Activated T-cell treated with anti-CD3 and anti-CD28 coated beads, Interleukin-2, amount 50 U/mL, for 24 hours (primary cell): Measurements from ENCODE around the gene CD40LG.

ENCODE experiments used
- DNase-seq: peaks from one replicate; pipeline ENCODE4 v3.0.0-alpha.2; 2020
- H3K27ac Mint-ChIP-seq: 2 replicates; pipeline ENCODE4 v1.8.0; 2020; ENCODE audit warnings: mild to moderate bottlenecking, mixed read lengths
- H3K27me3 Mint-ChIP-seq: 2 replicates; pipeline ENCODE4 v1.8.0; 2020; ENCODE audit warnings: mixed read lengths
- H3K36me3 Mint-ChIP-seq: 2 replicates; pipeline ENCODE4 v1.8.0; 2020; ENCODE audit warnings: low read depth, mixed read lengths
- H3K4me1 Mint-ChIP-seq: 2 replicates; pipeline ENCODE4 v1.8.0; 2020; ENCODE audit warnings: low read depth, mixed read lengths
- H3K4me3 Mint-ChIP-seq: 2 replicates; pipeline ENCODE4 v1.8.0; 2020; ENCODE audit warnings: mild to moderate bottlenecking, moderate library complexity, mixed read lengths
- H3K9me3 Mint-ChIP-seq: 2 replicates; pipeline ENCODE4 v1.8.0; 2020; ENCODE audit warnings: mixed read lengths

Gene CD40LG

DNA sequence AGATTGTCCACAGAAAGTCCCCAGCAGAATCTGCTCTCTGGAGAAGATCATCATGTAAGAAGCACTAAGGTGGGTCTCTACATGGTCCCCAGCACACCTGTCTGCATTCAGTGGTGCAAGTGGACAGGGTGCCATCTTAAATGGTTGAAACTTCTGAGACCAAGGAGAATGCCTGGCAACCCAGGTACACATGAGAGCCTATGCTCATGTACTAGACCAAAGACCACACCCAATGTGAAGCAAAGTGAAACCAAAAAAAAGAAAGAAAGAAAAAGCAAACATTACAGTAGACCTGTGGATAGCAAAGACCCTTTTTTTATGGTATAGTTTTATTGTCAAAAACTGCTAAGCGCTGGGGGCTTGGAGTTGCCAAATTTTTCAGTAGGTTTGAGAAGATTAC, 15.0 kb downstream of the CD40LG start:
- H3K27ac Mint-ChIP-seq: peak overlapping the region; percentile 79
- H3K36me3 Mint-ChIP-seq: peaks cover 87% of the 10 kb centered on the region
- peaks cover 4% of the 10 kb centered on the region for H3K9me3 Mint-ChIP-seq
- H3K4me3 Mint-ChIP-seq: no peak overlapping the region
- no peak for DNase-seq
- peaks cover 15% of the 10 kb centered on the region for H3K27me3 Mint-ChIP-seq
- H3K4me1 Mint-ChIP-seq: peaks cover 79% of the 10 kb centered on the region

DNA sequence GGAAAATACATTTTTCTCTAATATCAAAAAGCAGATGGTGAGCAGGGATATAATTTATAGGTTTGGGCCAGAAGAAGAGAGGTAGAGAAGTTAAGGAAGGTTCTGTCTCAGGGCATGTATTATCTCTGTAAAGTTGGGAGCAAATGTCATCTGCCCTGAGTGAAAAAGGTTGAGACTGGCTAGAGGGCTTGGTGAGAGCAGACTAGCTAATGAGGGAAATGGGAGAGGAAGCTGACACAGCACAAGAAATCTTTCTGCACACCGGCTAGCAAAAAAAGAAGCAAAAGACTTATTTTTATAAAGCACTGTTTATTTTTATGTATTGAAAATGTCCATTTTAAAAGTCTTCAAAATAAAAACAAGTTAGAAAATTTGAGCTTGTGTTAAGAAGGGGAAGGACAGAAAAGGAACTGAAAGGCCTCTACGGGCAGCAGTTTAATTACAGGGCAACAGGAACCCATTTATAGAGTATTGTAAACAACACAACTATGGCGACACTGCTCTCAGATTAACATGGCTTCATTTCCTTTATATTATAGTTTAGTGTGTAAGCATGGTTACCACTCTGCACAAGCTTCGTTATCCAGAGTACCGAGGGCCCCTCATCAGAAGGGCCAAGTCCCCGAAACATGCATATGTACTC, 17.4 kb downstream of the CD40LG start:
- DNase-seq: no peak
- Mint-ChIP-seq H3K36me3 (peaks cover 84% of the 10 kb centered on the region), H3K27me3 (peaks cover 28% of the 10 kb centered on the region), H3K27ac (peak overlapping the region; percentile 66), H3K4me3 (no peak overlapping the region), H3K9me3 (peaks cover 4% of the 10 kb centered on the region), H3K4me1 (peaks cover 71% of the 10 kb centered on the region)

DNA sequence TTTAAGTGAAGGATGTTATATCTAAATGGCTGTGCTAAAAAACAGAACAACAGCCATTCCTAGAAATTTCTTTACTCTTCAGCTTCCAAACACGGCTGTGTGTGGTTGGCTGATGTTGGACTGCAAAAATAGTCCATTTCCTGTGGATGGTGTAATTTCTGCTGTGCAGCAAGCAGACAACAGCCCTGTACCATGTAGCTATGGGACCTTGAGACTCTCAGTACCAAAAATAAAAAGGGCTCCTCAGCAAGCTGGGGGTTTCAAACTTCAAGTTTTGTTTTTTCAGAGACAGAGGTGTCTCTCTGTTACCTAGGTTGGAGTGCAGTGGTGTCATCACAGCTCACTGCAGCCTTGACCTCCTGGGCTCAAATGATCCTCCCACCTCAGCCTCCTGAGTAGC, 18.1 kb downstream of the CD40LG start:
- H3K27me3 Mint-ChIP-seq: peaks cover 25% of the 10 kb centered on the region
- peaks cover 4% of the 10 kb centered on the region for H3K9me3 Mint-ChIP-seq
- peaks cover 71% of the 10 kb centered on the region for H3K4me1 Mint-ChIP-seq
- no peak overlapping the region for H3K4me3 Mint-ChIP-seq
- H3K36me3 Mint-ChIP-seq: peaks cover 85% of the 10 kb centered on the region
- DNase-seq: no peak
- no peak overlapping the region for H3K27ac Mint-ChIP-seq

DNA sequence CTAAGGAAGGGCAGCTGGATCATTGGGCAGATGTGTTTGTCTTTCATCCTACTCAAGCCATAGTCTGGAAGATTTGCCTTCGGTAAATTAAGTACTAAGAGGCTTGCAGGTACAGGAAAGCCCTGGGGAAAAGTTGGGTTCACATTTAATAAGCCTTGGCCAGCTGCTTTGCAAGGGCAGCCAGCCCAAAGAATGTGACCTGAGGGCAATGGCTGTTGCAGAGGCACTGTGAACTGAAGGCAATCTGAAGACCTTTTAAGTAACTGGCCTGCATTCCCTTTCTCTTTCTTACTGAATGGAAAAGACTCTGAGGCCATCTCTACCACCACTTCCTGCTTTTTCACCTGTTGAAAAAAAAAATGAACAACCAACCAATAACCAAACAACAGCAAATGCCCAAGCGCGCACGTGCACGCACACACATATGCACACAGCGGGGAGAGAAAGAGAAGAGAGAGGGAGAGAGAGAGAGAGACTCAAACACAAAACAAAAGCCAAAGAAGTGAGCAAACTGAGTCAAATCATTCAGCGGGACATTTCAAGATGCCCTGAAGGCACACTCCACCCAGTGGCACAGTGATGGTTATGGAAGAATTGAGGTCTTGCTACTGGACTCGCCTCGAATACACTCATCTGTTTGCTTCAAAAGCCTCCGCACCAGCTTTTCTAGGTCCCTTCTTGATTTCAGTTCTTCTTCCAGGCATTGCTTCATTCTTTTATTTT, 19.6 kb downstream of the CD40LG start:
- Mint-ChIP-seq H3K9me3 (peaks cover 4% of the 10 kb centered on the region), H3K27me3 (peaks cover 16% of the 10 kb centered on the region), H3K27ac (peak overlapping the region; percentile 61), H3K36me3 (peaks cover 88% of the 10 kb centered on the region), H3K4me3 (no peak overlapping the region), H3K4me1 (peaks cover 75% of the 10 kb centered on the region)
- DNase-seq: no peak

DNA sequence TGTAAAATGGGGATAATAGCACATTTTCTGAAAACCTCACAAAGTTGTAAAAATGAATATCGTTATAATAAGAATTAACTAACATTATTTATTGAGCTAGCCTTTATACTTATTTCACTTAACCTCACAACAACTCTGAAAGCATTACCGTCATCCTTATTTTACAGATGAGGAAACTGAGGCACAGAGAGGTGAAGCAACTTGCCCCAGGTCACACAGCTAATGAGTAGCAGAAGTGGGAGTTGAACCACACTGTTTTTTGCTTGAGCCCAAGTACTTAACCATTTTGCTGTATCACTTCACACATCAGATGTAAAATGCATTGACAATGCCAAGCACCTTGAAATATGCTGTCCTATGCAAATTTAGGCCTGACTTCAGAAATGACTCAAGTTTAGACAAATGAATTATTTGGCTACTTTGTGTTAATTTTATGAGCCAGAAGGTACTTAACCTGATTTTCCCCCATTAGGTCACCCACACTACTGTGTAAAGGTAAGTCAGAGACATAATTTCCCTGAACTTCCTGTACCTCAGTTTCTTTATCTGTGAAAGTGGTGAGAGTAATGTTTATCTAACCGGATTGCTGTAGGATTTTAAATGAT, 23.1 kb downstream of the CD40LG start:
- Mint-ChIP-seq H3K4me1 (peaks cover 82% of the 10 kb centered on the region), H3K9me3 (no peaks in the 10 kb centered on the region), H3K27me3 (peaks cover 20% of the 10 kb centered on the region), H3K36me3 (peaks cover 78% of the 10 kb centered on the region), H3K27ac (peak overlapping the region; percentile 80), H3K4me3 (no peak overlapping the region)
- DNase-seq: no peak

DNA sequence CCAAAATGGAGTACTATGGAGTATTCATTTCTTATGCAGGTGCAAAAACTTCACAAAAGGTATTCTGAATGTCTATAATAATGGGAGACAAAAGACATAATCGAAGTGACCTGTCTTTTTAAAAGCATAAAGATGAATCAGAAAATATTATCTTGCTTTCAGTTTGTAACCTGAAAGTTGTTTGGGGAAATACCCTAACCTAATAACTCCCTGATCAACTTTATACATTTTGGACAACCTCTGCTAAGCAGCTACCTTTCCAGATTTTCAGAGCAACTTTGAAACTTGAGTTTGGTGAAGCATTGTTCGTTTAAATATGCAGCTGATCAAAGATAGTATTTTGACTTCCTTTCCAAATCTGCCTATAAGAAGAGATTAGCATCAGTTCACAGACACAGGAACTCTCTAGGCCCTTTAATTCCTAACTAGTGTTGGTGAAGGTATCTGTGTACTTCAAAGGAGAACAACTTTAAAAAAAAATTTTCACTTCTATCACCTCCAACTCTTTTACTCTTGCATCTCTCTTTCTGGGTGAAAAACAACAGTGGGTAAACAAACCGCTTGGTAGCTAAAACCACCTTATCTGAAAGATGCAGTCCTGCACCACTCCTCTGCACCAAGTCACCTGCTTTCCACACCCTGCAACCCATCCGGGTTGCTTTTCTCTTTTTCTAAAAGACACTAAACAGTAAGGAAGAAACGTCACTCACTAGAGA, 26.5 kb downstream of the CD40LG start:
- H3K4me3 Mint-ChIP-seq: peak overlapping the region; percentile 33
- H3K9me3 Mint-ChIP-seq: no peaks in the 10 kb centered on the region
- peaks cover 9% of the 10 kb centered on the region for H3K27me3 Mint-ChIP-seq
- peaks cover 88% of the 10 kb centered on the region for H3K4me1 Mint-ChIP-seq
- H3K36me3 Mint-ChIP-seq: peaks cover 72% of the 10 kb centered on the region
- DNase-seq: no peak
- peak overlapping the region; percentile 90 for H3K27ac Mint-ChIP-seq

DNA sequence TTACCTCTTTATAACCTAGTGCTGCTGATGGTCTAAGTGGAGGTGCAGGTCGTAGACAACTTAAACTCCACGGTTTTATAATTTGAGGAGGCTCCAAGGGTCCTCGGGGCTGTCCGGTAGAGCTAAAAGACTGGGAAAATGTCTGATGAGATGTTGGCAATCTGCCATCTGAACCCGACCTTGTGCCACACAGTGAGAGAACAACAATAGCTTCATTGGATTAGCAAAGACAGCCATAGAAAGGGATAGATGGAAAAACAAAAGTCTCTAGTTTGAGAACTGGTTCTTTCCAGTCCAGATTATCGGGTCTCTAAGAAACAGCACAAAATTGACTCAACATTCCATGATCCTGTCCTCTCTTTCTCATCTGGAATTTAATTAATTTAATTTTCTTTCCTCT, 31.6 kb downstream of the CD40LG start:
- peaks cover 42% of the 10 kb centered on the region for H3K4me1 Mint-ChIP-seq
- no peaks in the 10 kb centered on the region for H3K9me3 Mint-ChIP-seq
- DNase-seq: no peak
- no peak overlapping the region for H3K27ac Mint-ChIP-seq
- H3K4me3 Mint-ChIP-seq: no peak overlapping the region
- peaks cover 6% of the 10 kb centered on the region for H3K27me3 Mint-ChIP-seq
- H3K36me3 Mint-ChIP-seq: peaks cover 70% of the 10 kb centered on the region

DNA sequence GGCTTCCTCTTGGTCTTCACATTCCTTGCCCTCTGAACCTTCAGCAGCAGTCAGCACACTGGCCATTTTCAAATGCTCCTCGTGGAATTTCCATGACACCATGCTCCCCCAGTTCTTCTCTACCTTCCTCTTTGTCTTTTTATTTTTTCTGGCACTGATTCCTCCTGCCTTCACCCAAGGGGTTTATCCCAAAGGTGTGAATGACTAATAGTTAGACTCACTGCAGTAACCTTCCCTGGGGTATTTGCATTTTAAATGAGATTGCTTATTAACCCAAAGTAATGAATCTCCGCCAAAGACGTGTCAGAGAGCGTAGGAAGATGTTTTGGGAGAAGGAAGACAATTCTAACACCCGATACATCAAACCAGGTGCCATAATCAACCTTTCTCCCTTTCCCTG, 36.2 kb downstream of the CD40LG start:
- peaks cover 6% of the 10 kb centered on the region for H3K27me3 Mint-ChIP-seq
- H3K27ac Mint-ChIP-seq: no peak overlapping the region
- DNase-seq: no peak
- no peak overlapping the region for H3K4me3 Mint-ChIP-seq
- no peaks in the 10 kb centered on the region for H3K9me3 Mint-ChIP-seq
- H3K4me1 Mint-ChIP-seq: peaks cover 30% of the 10 kb centered on the region
- H3K36me3 Mint-ChIP-seq: peaks cover 54% of the 10 kb centered on the region

DNA sequence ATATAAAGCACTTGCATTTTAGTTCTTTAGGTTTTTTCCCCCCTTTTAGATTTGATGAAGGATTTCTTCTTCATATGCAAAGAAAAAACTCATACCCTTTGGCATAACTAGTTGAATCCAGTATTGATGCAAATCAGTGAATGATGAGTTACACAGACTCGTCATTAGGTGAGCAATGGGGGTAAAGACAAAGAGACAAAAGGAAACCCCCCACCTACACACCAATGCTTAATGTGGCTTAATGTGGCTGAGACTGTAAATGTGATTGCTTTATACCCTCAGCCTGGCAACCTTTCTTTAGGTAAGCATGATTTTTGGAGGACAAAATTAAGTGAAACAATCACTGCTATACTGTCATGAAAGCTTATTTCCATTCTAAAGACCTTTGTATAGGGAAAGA, 39.5 kb downstream of the CD40LG start:
- H3K36me3 Mint-ChIP-seq: peaks cover 27% of the 10 kb centered on the region
- no peaks in the 10 kb centered on the region for H3K9me3 Mint-ChIP-seq
- H3K4me1 Mint-ChIP-seq: peaks cover 60% of the 10 kb centered on the region
- H3K27ac Mint-ChIP-seq: peak overlapping the region; percentile 88
- H3K27me3 Mint-ChIP-seq: peaks cover 9% of the 10 kb centered on the region
- peak overlapping the region; percentile 23 for H3K4me3 Mint-ChIP-seq
- no peak for DNase-seq

DNA sequence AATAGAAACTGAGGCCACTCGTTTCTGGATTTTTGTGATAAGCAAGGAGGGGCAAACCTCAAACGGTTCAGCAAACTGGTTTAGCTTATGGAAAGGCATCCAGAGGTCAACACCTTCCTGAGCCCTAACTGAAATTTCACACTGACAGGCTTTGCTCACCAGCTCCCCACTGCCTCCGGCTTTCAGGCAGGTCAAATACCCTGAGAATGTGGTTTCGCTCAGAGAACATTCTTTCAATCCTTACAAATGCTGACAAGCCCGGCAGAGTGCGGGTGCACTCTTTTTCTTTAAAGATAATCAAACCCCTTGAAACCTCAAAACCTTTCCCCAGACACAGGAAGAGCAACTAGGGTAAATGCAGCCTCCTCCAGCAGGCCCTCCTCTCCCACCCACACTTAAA, 41.5 kb downstream of the CD40LG start:
- peaks cover 77% of the 10 kb centered on the region for H3K4me1 Mint-ChIP-seq
- peaks cover 13% of the 10 kb centered on the region for H3K27me3 Mint-ChIP-seq
- no peak for DNase-seq
- H3K9me3 Mint-ChIP-seq: no peaks in the 10 kb centered on the region
- H3K36me3 Mint-ChIP-seq: peaks cover 21% of the 10 kb centered on the region
- H3K4me3 Mint-ChIP-seq: peak overlapping the region; percentile 23
- H3K27ac Mint-ChIP-seq: peak overlapping the region; percentile 87

DNA sequence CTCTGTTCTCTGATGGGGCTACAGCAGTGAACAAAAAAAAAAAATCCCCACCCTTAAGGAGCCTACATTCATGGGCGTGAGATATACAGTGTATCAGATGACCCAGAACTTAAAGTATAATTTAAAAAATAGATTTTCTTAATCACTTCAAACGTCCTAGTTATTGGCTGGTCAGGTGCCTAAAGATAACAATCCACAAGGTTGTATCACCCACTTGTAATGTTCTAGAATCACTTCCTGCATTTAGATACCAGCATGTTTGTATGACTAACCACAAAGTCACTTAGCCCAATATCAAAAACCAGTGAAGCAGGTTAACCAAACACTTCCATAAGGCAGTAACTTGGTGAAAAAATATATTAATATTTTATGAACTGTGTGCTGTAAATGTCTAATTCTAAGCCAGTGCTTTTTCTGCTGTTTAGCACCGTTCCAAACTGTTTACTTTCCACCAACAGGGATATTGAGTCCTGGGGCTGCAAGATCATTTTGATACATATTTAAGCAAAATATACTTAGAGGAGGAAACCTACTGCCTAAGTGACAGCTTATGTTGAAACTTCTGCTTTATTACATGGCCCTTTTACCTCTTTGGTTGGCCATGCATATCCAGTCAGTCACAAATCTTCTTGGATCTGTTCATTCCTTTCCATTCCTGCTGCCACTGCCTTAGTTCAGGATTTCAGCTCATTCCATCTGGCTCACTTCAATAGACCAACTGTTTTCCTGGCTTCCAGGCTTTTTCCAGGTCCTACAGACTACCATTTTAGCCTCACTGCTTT, 43.3 kb downstream of the CD40LG start:
- H3K9me3 Mint-ChIP-seq: no peaks in the 10 kb centered on the region
- H3K36me3 Mint-ChIP-seq: peaks cover 24% of the 10 kb centered on the region
- no peak for DNase-seq
- H3K4me1 Mint-ChIP-seq: peaks cover 89% of the 10 kb centered on the region
- H3K4me3 Mint-ChIP-seq: no peak overlapping the region
- peaks cover 26% of the 10 kb centered on the region for H3K27me3 Mint-ChIP-seq
- peak overlapping the region; percentile 87 for H3K27ac Mint-ChIP-seq

DNA sequence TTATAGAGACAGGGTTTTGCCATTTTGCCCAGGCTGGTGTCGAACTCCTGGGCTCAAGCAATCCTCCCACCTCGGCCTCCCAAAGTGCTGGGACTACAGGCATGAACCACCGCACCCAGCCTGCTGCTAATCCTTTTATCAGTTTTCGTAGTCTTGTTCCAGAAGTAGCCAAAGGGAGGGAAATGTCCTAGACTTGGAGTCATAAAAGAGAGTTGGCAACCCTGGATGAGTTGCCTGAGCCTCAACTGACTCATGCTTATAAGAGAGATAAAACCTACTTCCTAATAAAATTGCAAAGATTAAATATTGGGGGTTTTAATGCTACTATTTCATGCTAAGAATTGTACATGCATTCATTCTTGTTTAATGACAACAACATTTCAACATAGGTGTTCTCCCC, 44.3 kb downstream of the CD40LG start:
- Mint-ChIP-seq H3K9me3 (no peaks in the 10 kb centered on the region), H3K4me3 (no peak overlapping the region), H3K27me3 (peaks cover 33% of the 10 kb centered on the region), H3K4me1 (peaks cover 90% of the 10 kb centered on the region), H3K36me3 (peaks cover 23% of the 10 kb centered on the region), H3K27ac (no peak overlapping the region)
- no peak for DNase-seq

DNA sequence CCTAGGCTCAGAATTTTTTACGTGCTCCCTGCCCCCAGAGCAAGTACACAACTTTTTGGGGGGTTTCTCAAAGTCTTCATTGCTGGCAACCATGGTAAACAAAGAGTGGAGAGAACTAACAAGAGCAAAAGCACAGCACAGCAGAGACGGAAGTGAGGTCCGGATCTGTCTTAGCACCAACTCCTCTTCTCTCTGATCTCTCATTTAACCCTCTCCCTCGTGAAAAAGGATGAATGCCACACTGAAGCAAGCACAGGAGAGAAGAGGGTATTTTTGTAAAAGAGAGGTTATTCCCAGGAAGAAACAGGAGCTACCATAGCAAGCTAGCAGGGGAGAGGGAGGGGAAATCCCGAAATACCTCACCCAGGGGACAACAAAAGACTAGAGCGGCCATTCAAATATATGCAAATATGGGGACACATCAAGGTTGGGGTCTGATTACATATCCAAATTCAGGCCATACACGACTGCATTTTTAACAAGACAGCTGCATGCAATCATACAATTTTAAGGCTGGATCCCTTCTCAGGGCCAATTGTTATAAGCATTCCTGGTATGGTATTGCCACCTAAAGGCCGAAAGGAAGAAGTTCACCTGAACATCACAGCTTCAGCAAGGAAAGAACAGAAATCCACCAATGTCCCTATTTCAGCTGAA, 46.6 kb downstream of the CD40LG start:
- Mint-ChIP-seq H3K4me1 (peaks cover 78% of the 10 kb centered on the region), H3K36me3 (peaks cover 29% of the 10 kb centered on the region)
- DNase-seq: no peak

DNA sequence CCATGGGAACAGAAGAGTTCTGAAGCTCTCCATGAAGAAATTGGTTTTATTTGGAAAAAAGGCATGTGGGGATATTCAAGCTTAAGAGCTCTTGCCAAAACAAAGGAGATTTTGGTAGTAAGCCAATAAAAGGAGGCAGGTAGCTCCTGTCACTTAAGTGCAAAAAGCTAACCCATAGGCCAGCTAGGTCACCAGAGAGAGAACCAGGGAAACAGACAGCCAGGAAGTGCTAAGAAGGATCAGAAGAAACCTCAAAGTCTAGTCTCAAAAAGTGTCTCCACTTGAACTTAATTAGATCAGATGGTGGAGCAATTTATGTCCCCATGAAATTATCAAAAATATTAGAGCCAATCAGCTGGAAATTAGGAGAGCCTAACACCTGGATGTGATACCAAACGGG, 49.2 kb downstream of the CD40LG start:
- peak overlapping the region; percentile 81 for H3K27ac Mint-ChIP-seq
- H3K27me3 Mint-ChIP-seq: peaks cover 34% of the 10 kb centered on the region
- peaks cover 55% of the 10 kb centered on the region for H3K4me1 Mint-ChIP-seq
- no peak overlapping the region for H3K4me3 Mint-ChIP-seq
- H3K9me3 Mint-ChIP-seq: peaks cover 4% of the 10 kb centered on the region
- DNase-seq: no peak
- H3K36me3 Mint-ChIP-seq: peaks cover 41% of the 10 kb centered on the region

More for the DNA sequence above, 46.6 kb downstream of the CD40LG start:
- Mint-ChIP-seq H3K9me3 (no peaks in the 10 kb centered on the region), H3K27me3 (peaks cover 30% of the 10 kb centered on the region), H3K4me3 (peak overlapping the region; percentile 69), H3K27ac (peak overlapping the region; percentile 93)
